B cell (primary cell): ENCODE results near the gene LIMS2. TPM values are rescaled to one million over a fixed set of nuclear protein-coding genes. Genes with fewer than 3 reads are reported as not detected.

Experiments used
- ATAC-seq: fragments of 200-7000 bp; cut with Tn5 transposase; one replicate; pipeline ENCODE4 v1.10.0; 2021; ENCODE audit warnings: low read depth, mild to moderate bottlenecking, moderate number of reproducible peaks, moderate library complexity
- CTCF ChIA-PET: fragments of 350-600 bp; sonication (Branson Sonifier 250); formaldehyde crosslinking; loops from one replicate; lab custom pipeline; 2021; ENCODE audit warnings: antibody characterized with exemption, inconsistent platforms; lab: Charles Lee
- POLR2A ChIA-PET: fragments of 350-600 bp; sonication (Branson Sonifier 250); formaldehyde crosslinking; loops from one replicate; lab custom pipeline; 2021; ENCODE audit warnings: antibody characterized with exemption; lab: Charles Lee
- DNase-seq: peaks from one replicate; pipeline ENCODE4 v3.0.0; 2013
- H2AFZ ChIP-seq: 2 replicates; pipeline ENCODE4 v1.6.1; 2012; ENCODE audit warnings: mild to moderate bottlenecking, low read depth, low read length; ENCODE audit not compliant: insufficient read depth, poor library complexity, severe bottlenecking
- H3K27ac ChIP-seq, 2 donors: 1 replicate in 1 of 2; 2 replicates in 1 of 2; pipeline ENCODE4 v1.5.1; 2012 to 2013; ENCODE audit warnings: low read length in 2 of 2, mild to moderate bottlenecking in 2 of 2, moderate library complexity in 1 of 2
- H3K27me3 ChIP-seq, 4 experiments: fragments of 200-600 bp in 1 of 4; sonication (generic) in 1 of 4; replicated peaks in 1 of 4; 1 replicate in 2 of 4; 2 replicates in 2 of 4; pipeline versions ENCODE4 v1.6.1 to v1.7.0; 2013 to 2016; ENCODE audit warnings: low read length in 3 of 4, mild to moderate bottlenecking in 2 of 4, mixed read lengths in 1 of 4, moderate library complexity in 1 of 4; ENCODE audit not compliant: insufficient read depth in 4 of 4, control insufficient read depth in 3 of 4; ENCODE audit errors: control extremely low read depth in 1 of 4
- H3K36me3 ChIP-seq, 2 experiments: replicated peaks in 1 of 2; 1 replicate in 1 of 2; 2 replicates in 1 of 2; pipeline versions ENCODE4 v1.6.1 to v1.7.1; 2013; ENCODE audit warnings: low read length in 1 of 2; ENCODE audit not compliant: insufficient read depth in 2 of 2, control insufficient read depth in 1 of 2; ENCODE audit errors: control extremely low read depth in 1 of 2, extremely low read depth in 1 of 2
- H3K4me1 ChIP-seq, 2 donors: fragments of 200-600 bp in 1 of 2; sonication (generic) in 1 of 2; 1 replicate in 1 of 2; 2 replicates in 1 of 2; pipeline versions ENCODE4 v1.5.1 to v1.6.1; 2013 to 2017; ENCODE audit warnings: low read length in 2 of 2; ENCODE audit not compliant: control insufficient read depth in 2 of 2, insufficient read depth in 2 of 2
- H3K4me2 ChIP-seq: replicated peaks from 2 replicates; pipeline ENCODE3; 2012; ENCODE audit warnings: mild to moderate bottlenecking, low read depth, low read length; ENCODE audit not compliant: poor library complexity, severe bottlenecking
- H3K4me3 ChIP-seq, 5 experiments: fragments of 200-600 bp in 1 of 5; sonication (generic) in 1 of 5; 1 replicate in 3 of 5; 2 replicates in 2 of 5; pipeline versions ENCODE4 v1.5.1 to v1.7.0; 2011 to 2016; ENCODE audit warnings: low read length in 4 of 5, mild to moderate bottlenecking in 4 of 5, low read depth in 2 of 5, control low read depth in 1 of 5, moderate library complexity in 1 of 5; ENCODE audit not compliant: insufficient read depth in 1 of 5; ENCODE audit errors: control extremely low read depth in 1 of 5, extremely low read depth in 1 of 5
- H3K79me2 ChIP-seq: fragments of 200-600 bp; sonication (generic); one replicate; pipeline ENCODE4 v1.6.0; 2016; ENCODE audit warnings: low read length; ENCODE audit not compliant: control insufficient read depth, insufficient read depth
- H3K9ac ChIP-seq: fragments of 200-600 bp; sonication (generic); 2 replicates; pipeline ENCODE4 v1.6.1; 2017; ENCODE audit warnings: mild to moderate bottlenecking, low read length, moderate library complexity
- H3K9me3 ChIP-seq, 3 donors: one replicate each; pipeline versions ENCODE4 v1.6.1 to v1.7.1; 2013; ENCODE audit warnings: low read length in 2 of 3; ENCODE audit not compliant: control insufficient read depth in 2 of 3, insufficient read depth in 1 of 3; ENCODE audit errors: control extremely low read depth in 1 of 3
- H4K20me1 ChIP-seq: 2 replicates; pipeline ENCODE4 v1.6.0; 2012; ENCODE audit warnings: mild to moderate bottlenecking, low read length; ENCODE audit not compliant: insufficient read depth, control insufficient read depth, poor library complexity, severe bottlenecking
- H3K27ac Mint-ChIP-seq: one replicate; pipeline ENCODE4 v1.8.0; 2021; ENCODE audit warnings: mixed read lengths
- H3K27me3 Mint-ChIP-seq: one replicate; pipeline ENCODE4 v1.8.0; 2021; ENCODE audit warnings: mixed read lengths
- H3K4me1 Mint-ChIP-seq: one replicate; pipeline ENCODE4 v1.8.0; 2021; ENCODE audit warnings: mixed read lengths
- H3K4me3 Mint-ChIP-seq: one replicate; pipeline ENCODE4 v1.8.0; 2021; ENCODE audit warnings: mixed read lengths
- H3K9me3 Mint-ChIP-seq: one replicate; pipeline ENCODE4 v1.8.0; 2022; ENCODE audit warnings: mixed read lengths; ENCODE audit not compliant: insufficient read depth
- EZH2 ChIP-seq: IDR thresholded peaks from 2 replicates; pipeline ENCODE4 v1.6.1; 2012; ENCODE audit warnings: borderline replicate concordance, low read depth, mild to moderate bottlenecking, moderate library complexity, low read length; ENCODE audit not compliant: insufficient read depth, poor library complexity, severe bottlenecking
- WGBS: methylation state at CpG from one replicate; pipeline ENCODE4 v1.1.5; 2013; ENCODE audit warnings: missing lambda C conversion rate; ENCODE audit not compliant: insufficient coverage; 5-methylcytosine and 5-hydroxymethylcytosine counted together
- intact Hi-C: fragments of 100-400 bp; cut with micrococcal nuclease; formaldehyde crosslinking; loops from one replicate; pipeline ENCODE4 v1.10.0; 2022
- polyA plus RNA-seq: library from polyadenylated mRNA; depleted of rRNA; stranded (reverse); fragments of >200 nt; gene quantifications from 2 replicates; pipeline ENCODE4 v1.2.3, GENCODE V29; 2012
- total RNA-seq, 2 donors: library from RNA; stranded (reverse); fragments of 120-200 nt in 1 of 2; gene quantifications; 1 replicate in 1 of 2; 2 replicates in 1 of 2; pipeline versions ENCODE4 v1.2.3 to v1.2.4, GENCODE V29; 2013 to 2022
- TF ChIP-seq, protein P1 (sequence below): fragments of 200-600 bp; IDR thresholded peaks from one replicate; pipeline ENCODE4 v1.8.0; 2022; ENCODE audit warnings: antibody characterized with exemption, mild to moderate bottlenecking

LIMS2 gene
- total and polyA plus RNA-seq, 2 donors (not counting 1 experiment from before 2014, with no cell fraction given) = 6.7 to 32.2 TPM

DNA sequence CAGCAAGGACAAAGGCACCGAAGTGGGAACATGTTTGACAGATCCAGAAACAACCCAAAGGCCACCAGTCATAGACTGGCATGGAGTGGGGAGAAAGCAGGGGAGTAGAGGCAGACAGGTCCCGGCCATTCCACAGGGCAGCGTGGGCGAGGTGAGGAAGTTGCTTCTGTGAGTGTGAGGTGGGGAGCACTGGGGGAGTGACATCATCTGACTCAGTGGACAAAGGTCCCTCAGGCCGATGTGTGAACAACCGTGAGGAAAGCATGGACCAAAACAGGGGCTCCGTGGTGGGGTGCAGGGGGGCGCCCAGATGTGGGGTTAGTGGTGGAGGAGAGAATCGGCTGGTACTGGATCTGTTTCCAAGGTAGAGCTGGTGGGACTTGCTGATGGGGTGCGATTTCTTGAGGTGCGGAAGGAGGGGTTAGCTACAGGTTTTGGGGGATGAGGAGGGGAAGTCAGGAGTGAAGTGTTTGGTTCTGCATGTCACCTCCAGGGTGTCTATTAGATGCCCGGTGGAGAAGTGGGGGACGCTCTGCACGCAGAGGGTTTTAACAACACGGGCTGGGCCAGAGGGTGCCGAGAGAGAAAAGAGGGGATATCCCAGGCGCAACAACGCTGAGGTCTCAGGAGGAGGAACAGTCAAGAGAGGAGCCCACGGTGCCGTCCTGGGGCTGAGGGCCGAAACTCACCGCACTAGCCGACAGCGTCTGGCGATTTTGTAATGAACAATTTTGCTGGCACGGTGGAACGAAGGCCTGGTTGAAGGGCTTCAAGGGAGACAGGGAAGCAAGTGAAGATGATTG lies 23.4 kb upstream of the LIMS2 start:
- peaks cover 16% of the 10 kb centered on the region for H3K79me2 ChIP-seq
- no peaks in the 10 kb centered on the region for H3K27me3 ChIP-seq
- no peak overlapping the region for H3K27ac ChIP-seq
- peaks cover 22 to 32% of the 10 kb centered on the region in 2 donors for H3K4me1 ChIP-seq
- ChIA-PET CTCF (interaction anchor here (4.7 kb wide), 1 partner anchor 107 kb away, joined by 36 read pairs; no protein-coding TSS in a partner anchor), POLR2A (interaction anchor here (0.5 kb wide), 2 partner anchors 51 to 304 kb away, joined by 3 to 7 read pairs; no protein-coding TSS in a partner anchor)
- H3K9ac ChIP-seq = no peak overlapping the region
- ATAC-seq (no peak), DNase-seq (no peak)
- whole genome bisulfite sequencing = 96% methylated on average over 25 of the region's 27 CpGs
- peaks cover 0 to 9% of the 10 kb centered on the region in 2 experiments for H3K36me3 ChIP-seq
- H3K27me3 Mint-ChIP-seq = no peaks in the 10 kb centered on the region
- no peak overlapping the region for H2AFZ ChIP-seq
- H3K9me3 Mint-ChIP-seq = no peaks in the 10 kb centered on the region
- TF ChIP-seq, protein P1, sequence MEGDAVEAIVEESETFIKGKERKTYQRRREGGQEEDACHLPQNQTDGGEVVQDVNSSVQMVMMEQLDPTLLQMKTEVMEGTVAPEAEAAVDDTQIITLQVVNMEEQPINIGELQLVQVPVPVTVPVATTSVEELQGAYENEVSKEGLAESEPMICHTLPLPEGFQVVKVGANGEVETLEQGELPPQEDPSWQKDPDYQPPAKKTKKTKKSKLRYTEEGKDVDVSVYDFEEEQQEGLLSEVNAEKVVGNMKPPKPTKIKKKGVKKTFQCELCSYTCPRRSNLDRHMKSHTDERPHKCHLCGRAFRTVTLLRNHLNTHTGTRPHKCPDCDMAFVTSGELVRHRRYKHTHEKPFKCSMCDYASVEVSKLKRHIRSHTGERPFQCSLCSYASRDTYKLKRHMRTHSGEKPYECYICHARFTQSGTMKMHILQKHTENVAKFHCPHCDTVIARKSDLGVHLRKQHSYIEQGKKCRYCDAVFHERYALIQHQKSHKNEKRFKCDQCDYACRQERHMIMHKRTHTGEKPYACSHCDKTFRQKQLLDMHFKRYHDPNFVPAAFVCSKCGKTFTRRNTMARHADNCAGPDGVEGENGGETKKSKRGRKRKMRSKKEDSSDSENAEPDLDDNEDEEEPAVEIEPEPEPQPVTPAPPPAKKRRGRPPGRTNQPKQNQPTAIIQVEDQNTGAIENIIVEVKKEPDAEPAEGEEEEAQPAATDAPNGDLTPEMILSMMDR = no peak
- TF ChIP-seq EZH2 = no peak
- intact Hi-C loops = no loop called here
- H3K9me3 ChIP-seq = no peaks in the 10 kb centered on the region
- H4K20me1 ChIP-seq = peaks cover 12% of the 10 kb centered on the region
- H3K4me3 Mint-ChIP-seq = no peak overlapping the region
- H3K27ac Mint-ChIP-seq = peak overlapping the region; percentile 41
- no peak overlapping the region for H3K4me2 ChIP-seq
- H3K4me1 Mint-ChIP-seq = peaks cover 22% of the 10 kb centered on the region
- H3K4me3 ChIP-seq = no peak overlapping the region
